ENCODE data around the gene RLIM. TPM values are rescaled to one million over a fixed set of nuclear protein-coding genes. Genes with fewer than 3 reads are reported as not detected.

Gene RLIM
- total RNA-seq, 1 donor: 76.9 TPM

GRCh38 chrX:74606342-74606741 lies 8.1 kb downstream of the RLIM start:
- no peak overlapping the region for H3K4me3 ChIP-seq (ENCODE audit: low read depth, low read length)
- no peak for TF ChIP-seq CTCF (IDR thresholded peaks at IDR 0.05; ENCODE audit: insufficient read depth, low read depth, low read length)
- no peak for DNase-seq (ENCODE audit: low read depth)

- no peak for TF ChIP-seq CTCF (IDR thresholded peaks at IDR 0.05; ENCODE audit: insufficient read depth, low read depth, low read length)
- H3K4me3 ChIP-seq (ENCODE audit: low read depth, low read length): no peak overlapping the region
- DNase-seq (ENCODE audit: low read depth): no peak
Measured at GRCh38 chrX:74603040-74603439, 11.4 kb downstream of the RLIM start.

GRCh38 chrX:74602142-74602541 lies 12.3 kb downstream of the RLIM start:
- no peak overlapping the region for H3K4me3 ChIP-seq (ENCODE audit: low read depth, low read length)
- DNase-seq (ENCODE audit: low read depth): no peak
- no peak for TF ChIP-seq CTCF (IDR thresholded peaks at IDR 0.05; ENCODE audit: insufficient read depth, low read depth, low read length)

GRCh38 chrX:74593593-74593992 lies 20.8 kb downstream of the RLIM start:
- no peak for TF ChIP-seq CTCF (IDR thresholded peaks at IDR 0.05; ENCODE audit: insufficient read depth, low read depth, low read length)
- no peak overlapping the region for H3K4me3 ChIP-seq (ENCODE audit: low read depth, low read length)
- DNase-seq (ENCODE audit: low read depth): peak; percentile 71

GRCh38 chrX:74585766-74586165 lies 28.7 kb downstream of the RLIM start:
- no peak overlapping the region for H3K4me3 ChIP-seq (ENCODE audit: low read depth, low read length)
- no peak for TF ChIP-seq CTCF (IDR thresholded peaks at IDR 0.05; ENCODE audit: insufficient read depth, low read depth, low read length)
- DNase-seq (ENCODE audit: low read depth): no peak

- H3K4me3 ChIP-seq (ENCODE audit: low read depth, low read length): no peak overlapping the region
- DNase-seq (ENCODE audit: low read depth): peak; percentile 16
- TF ChIP-seq CTCF (IDR thresholded peaks at IDR 0.05; ENCODE audit: insufficient read depth, low read depth, low read length): no peak
Measured at GRCh38 chrX:74579597-74580198, 34.7 kb downstream of the RLIM start.

GRCh38 chrX:74578137-74578536 lies 36.3 kb downstream of the RLIM start:
- no peak overlapping the region for H3K4me3 ChIP-seq (ENCODE audit: low read depth, low read length)
- TF ChIP-seq CTCF (IDR thresholded peaks at IDR 0.05; ENCODE audit: insufficient read depth, low read depth, low read length): no peak
- no peak for DNase-seq (ENCODE audit: low read depth)
